PC-3 (cell line): Measurements from ENCODE around the gene ASTN2. TPM values are rescaled to one million over a fixed set of nuclear protein-coding genes. Genes with fewer than 3 reads are reported as not detected.

Experiments used
- ATAC-seq: fragments of 200-7000 bp; cut with Tn5 transposase; 2 replicates; pipeline ENCODE4 v1.9.1; 2020; ENCODE audit warnings: mild to moderate bottlenecking, moderate library complexity
- BruUV-seq: library from RNA; stranded (reverse); fragments of 400-500 nt; replicated peaks from 2 replicates; lab custom pipeline; 2021; lab: Mats Ljungman, UMichigan
- CTCF ChIA-PET: fragments of 300-600 bp; sonication (Branson Sonifier 250); formaldehyde crosslinking; loops from one replicate; lab custom pipeline; 2022; ENCODE audit warnings: antibody characterized with exemption; lab: Charles Lee
- POLR2A ChIA-PET: fragments of 300-600 bp; sonication (Branson Sonifier 250); formaldehyde crosslinking; loops from one replicate; lab custom pipeline; 2022; ENCODE audit warnings: antibody characterized with exemption; ENCODE audit not compliant: unreplicated experiment; lab: Charles Lee
- DNase-seq: peaks from one replicate; pipeline ENCODE4 v3.0.0-alpha.2; 2015
- H2AFZ ChIP-seq: fragments of 300-600 bp; sonication (generic); 2 replicates; pipeline ENCODE4 v1.6.0; 2016; ENCODE audit warnings: antibody characterized with exemption, low read length
- H3F3A ChIP-seq: fragments of 300-600 bp; sonication (generic); one replicate; pipeline ENCODE4 v1.6.0; 2017; ENCODE audit warnings: antibody characterized with exemption, low read length, control low read depth, mild to moderate bottlenecking; ENCODE audit not compliant: unreplicated experiment
- H3K27ac ChIP-seq: fragments of 300-600 bp; sonication (generic); 2 replicates; pipeline ENCODE4 v1.5.1; 2016; ENCODE audit warnings: mild to moderate bottlenecking, low read length
- H3K27me3 ChIP-seq: fragments of 300-600 bp; sonication (generic); 2 replicates; pipeline ENCODE4 v1.6.1; 2016; ENCODE audit warnings: low read length, mixed read lengths
- H3K36me3 ChIP-seq: fragments of 300-600 bp; sonication (generic); 2 replicates; pipeline ENCODE4 v1.6.1; 2016; ENCODE audit warnings: low read depth, mixed run types, low read length, mixed read lengths
- H3K4me1 ChIP-seq: fragments of 300-600 bp; sonication (generic); 2 replicates; pipeline ENCODE4 v1.5.1; 2016; ENCODE audit warnings: low read length; ENCODE audit not compliant: insufficient read depth
- H3K4me2 ChIP-seq: fragments of 300-600 bp; sonication (generic); 2 replicates; pipeline ENCODE4 v1.6.0; 2016; ENCODE audit warnings: low read length
- H3K4me3 ChIP-seq: fragments of 300-600 bp; sonication (generic); 2 replicates; pipeline ENCODE4 v1.5.1; 2016; ENCODE audit warnings: mild to moderate bottlenecking, low read length, mixed read lengths
- H3K79me2 ChIP-seq: fragments of 300-600 bp; sonication (generic); 2 replicates; pipeline ENCODE4 v1.6.1; 2017; ENCODE audit warnings: low read length, mixed read lengths
- H3K9ac ChIP-seq: fragments of 300-600 bp; sonication (generic); 2 replicates; pipeline ENCODE4 v1.6.0; 2016; ENCODE audit warnings: mild to moderate bottlenecking, low read length
- H3K9me2 ChIP-seq: fragments of 300-600 bp; sonication (generic); replicated peaks from 2 replicates; pipeline ENCODE4 v1.6.1; 2016; ENCODE audit warnings: mixed run types, low read length, mixed read lengths
- H3K9me3 ChIP-seq: fragments of 300-600 bp; sonication (generic); 2 replicates; pipeline ENCODE4 v1.6.1; 2016; ENCODE audit warnings: low read length, mixed read lengths
- H4K20me1 ChIP-seq: fragments of 300-600 bp; sonication (generic); 2 replicates; pipeline ENCODE4 v1.6.1; 2016; ENCODE audit warnings: low read length, mixed read lengths
- EZH2 ChIP-seq: fragments of 300-600 bp; sonication (generic); IDR thresholded peaks from one replicate; pipeline ENCODE4 v1.6.1; 2017; ENCODE audit warnings: antibody characterized with exemption, mild to moderate bottlenecking, low read length; ENCODE audit not compliant: unreplicated experiment
- EZH2phosphoT487 ChIP-seq: fragments of 300-600 bp; sonication (generic); IDR thresholded peaks from 2 replicates; pipeline ENCODE4 v1.6.1; 2018; ENCODE audit warnings: mild to moderate bottlenecking, antibody characterized with exemption, low read length, borderline replicate concordance
- intact Hi-C: fragments of 100-400 bp; cut with micrococcal nuclease; formaldehyde crosslinking; loops from 2 replicates; pipeline ENCODE4 v1.9.0; 2023
- total RNA-seq: library from RNA; depleted of rRNA; stranded (reverse); fragments of >200 nt; gene quantifications from 2 replicates; pipeline ENCODE4 v1.2.3, GENCODE V29; 2014
- TF ChIP-seq, protein P1 (sequence below): fragments of 300-600 bp; sonication (generic); conservative IDR thresholded peaks from 2 replicates; pipeline ENCODE4 v1.5.1; 2017; ENCODE audit warnings: antibody characterized with exemption, low read depth, mild to moderate bottlenecking, low read length

The ASTN2 gene
- total RNA-seq, 1 experiment from 2014 or later: 3.5 TPM

DNA sequence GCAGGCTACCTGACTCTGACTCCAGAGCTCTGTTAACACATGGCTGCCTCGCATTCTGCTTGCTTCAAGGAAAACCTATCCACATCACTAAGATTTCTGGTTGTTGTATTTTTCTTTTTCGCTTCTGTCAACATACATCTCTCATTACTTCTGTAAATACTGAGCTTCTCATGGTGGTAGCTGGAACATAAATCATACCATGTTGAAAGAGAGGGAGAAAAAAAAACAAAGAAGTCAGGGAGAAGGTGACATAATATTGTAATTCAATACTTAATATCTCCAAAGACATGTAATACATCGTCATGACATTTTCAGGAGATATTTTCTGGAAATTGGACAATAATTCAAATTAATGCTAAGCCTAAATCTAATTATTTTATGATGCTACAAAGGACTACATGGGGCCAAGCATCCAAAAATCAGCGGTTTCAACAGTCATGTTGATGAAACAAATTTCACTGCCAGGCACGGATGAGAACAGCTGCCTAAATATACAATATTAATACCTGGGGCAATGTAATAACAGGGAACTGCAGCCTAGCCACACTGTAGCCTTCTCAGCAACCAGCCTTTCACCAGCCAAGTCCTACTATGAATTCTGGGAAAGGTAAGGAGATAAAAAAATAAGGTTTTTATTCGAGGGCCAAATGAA lies 395.8 kb downstream of the ASTN2 start:
- no peaks in the 10 kb centered on the region for H3K4me1 ChIP-seq
- intact Hi-C loops: no loop called here
- no peak for TF ChIP-seq EZH2
- TF ChIP-seq EZH2phosphoT487: no peak
- TF ChIP-seq, protein P1, sequence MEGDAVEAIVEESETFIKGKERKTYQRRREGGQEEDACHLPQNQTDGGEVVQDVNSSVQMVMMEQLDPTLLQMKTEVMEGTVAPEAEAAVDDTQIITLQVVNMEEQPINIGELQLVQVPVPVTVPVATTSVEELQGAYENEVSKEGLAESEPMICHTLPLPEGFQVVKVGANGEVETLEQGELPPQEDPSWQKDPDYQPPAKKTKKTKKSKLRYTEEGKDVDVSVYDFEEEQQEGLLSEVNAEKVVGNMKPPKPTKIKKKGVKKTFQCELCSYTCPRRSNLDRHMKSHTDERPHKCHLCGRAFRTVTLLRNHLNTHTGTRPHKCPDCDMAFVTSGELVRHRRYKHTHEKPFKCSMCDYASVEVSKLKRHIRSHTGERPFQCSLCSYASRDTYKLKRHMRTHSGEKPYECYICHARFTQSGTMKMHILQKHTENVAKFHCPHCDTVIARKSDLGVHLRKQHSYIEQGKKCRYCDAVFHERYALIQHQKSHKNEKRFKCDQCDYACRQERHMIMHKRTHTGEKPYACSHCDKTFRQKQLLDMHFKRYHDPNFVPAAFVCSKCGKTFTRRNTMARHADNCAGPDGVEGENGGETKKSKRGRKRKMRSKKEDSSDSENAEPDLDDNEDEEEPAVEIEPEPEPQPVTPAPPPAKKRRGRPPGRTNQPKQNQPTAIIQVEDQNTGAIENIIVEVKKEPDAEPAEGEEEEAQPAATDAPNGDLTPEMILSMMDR: no peak
- CTCF ChIA-PET: no interaction called here
- no peaks in the 10 kb centered on the region for H3K36me3 ChIP-seq
- no peaks in the 10 kb centered on the region for H3F3A ChIP-seq
- no peak overlapping the region for H3K4me2 ChIP-seq
- no peak overlapping the region for H2AFZ ChIP-seq
- H3K9me2 ChIP-seq: no peaks in the 10 kb centered on the region
- H3K9me3 ChIP-seq: no peaks in the 10 kb centered on the region
- POLR2A ChIA-PET: interaction anchor here (0.6 kb wide), 1 partner anchor 77 kb away, joined by 9 read pairs; no protein-coding TSS in a partner anchor
- no peaks in the 10 kb centered on the region for H4K20me1 ChIP-seq
- H3K27me3 ChIP-seq: no peaks in the 10 kb centered on the region
- ATAC-seq: no peak
- no TSS peak for BruUV-seq
- no peak overlapping the region for H3K9ac ChIP-seq
- DNase-seq: no peak
- H3K4me3 ChIP-seq: no peak overlapping the region
- H3K27ac ChIP-seq: no peak overlapping the region
- H3K79me2 ChIP-seq: no peaks in the 10 kb centered on the region

DNA sequence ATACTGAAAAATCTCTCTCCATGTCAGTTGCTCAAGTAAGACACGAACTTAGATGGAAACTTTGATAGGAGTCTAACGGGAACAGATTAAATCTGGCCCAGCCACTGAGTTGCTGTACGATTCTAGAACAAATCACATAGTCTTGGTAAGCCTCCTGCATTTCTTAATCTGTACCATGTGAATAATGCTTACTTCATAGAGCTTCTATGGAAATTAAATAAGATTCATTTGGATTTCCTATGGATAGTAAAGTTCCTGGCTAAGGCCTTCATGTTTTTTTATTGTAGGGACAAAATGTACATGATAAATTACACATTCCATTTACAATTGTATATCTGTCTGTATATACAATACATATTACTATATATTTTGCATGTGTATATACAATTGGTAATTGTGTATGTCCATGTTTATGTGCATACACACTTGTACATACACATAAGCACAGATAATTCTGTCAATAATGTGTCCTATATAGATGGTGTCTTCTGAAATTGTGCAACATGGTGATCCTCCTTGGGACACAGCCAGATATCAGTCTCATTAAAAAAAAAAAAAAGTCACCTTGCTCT lies 397.4 kb downstream of the ASTN2 start:
- H3K4me3 ChIP-seq: no peak overlapping the region
- no TSS peak for BruUV-seq
- no peak overlapping the region for H3K27ac ChIP-seq
- ATAC-seq: no peak
- H4K20me1 ChIP-seq: no peaks in the 10 kb centered on the region
- ChIA-PET POLR2A (no interaction called here), CTCF (no interaction called here)
- H3K9me2 ChIP-seq: no peaks in the 10 kb centered on the region
- no peak for DNase-seq
- H3K9ac ChIP-seq: no peak overlapping the region
- no peaks in the 10 kb centered on the region for H3K36me3 ChIP-seq
- no peaks in the 10 kb centered on the region for H3K9me3 ChIP-seq
- H3K4me2 ChIP-seq: no peak overlapping the region
- no peaks in the 10 kb centered on the region for H3K4me1 ChIP-seq
- no peaks in the 10 kb centered on the region for H3F3A ChIP-seq
- TF ChIP-seq, protein P1: no peak
- TF ChIP-seq EZH2 (no peak), EZH2phosphoT487 (no peak)
- intact Hi-C loops: no loop called here
- H2AFZ ChIP-seq: no peak overlapping the region
- no peaks in the 10 kb centered on the region for H3K27me3 ChIP-seq
- no peaks in the 10 kb centered on the region for H3K79me2 ChIP-seq

DNA sequence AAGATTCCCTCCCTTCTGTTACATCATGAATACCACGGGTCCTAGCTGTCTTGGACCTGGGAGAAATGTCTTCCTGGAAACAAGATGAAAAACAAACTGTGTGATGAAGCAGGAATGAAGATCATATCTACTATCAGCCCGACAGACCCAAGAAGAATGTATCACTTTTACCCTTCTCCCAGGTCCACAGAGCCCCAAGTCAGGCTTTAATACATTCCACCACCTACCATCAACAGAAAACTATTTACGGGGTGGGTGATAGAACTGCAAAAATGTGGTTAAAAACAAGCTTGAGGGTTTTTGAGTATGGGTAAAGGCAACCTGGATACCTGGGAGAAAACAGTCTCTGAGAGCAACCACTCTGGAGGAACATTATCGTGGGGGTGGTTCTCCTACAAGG lies 400.8 kb downstream of the ASTN2 start:
- Histone ChIP-seq H3K27ac (no peak overlapping the region), H3K9me3 (no peaks in the 10 kb centered on the region), H3K27me3 (no peaks in the 10 kb centered on the region), H3K9ac (no peak overlapping the region), H3F3A (no peaks in the 10 kb centered on the region), H2AFZ (no peak overlapping the region), H3K79me2 (no peaks in the 10 kb centered on the region), H3K4me1 (no peaks in the 10 kb centered on the region), H3K4me3 (no peak overlapping the region), H3K9me2 (no peaks in the 10 kb centered on the region), H3K4me2 (no peak overlapping the region), H4K20me1 (no peaks in the 10 kb centered on the region), H3K36me3 (no peaks in the 10 kb centered on the region)
- DNase-seq (no peak), ATAC-seq (no peak)
- TF ChIP-seq, protein P1: no peak
- TF ChIP-seq EZH2 (no peak), EZH2phosphoT487 (no peak)
- ChIA-PET CTCF (no interaction called here), POLR2A (no interaction called here)
- BruUV-seq: no TSS peak
- intact Hi-C loops: no loop called here
